HCT116 (cell line): ENCODE data around the gene NANOGP8. TPM values are rescaled to one million over a fixed set of nuclear protein-coding genes. Genes with fewer than 3 reads are reported as not detected.

Source experiments
- ATAC-seq: fragments of 200-7000 bp; cut with Tn5 transposase; 2 replicates; pipeline ENCODE4 v1.9.1; 2020; ENCODE audit warnings: mild to moderate bottlenecking, moderate library complexity
- BruUV-seq: library from RNA; stranded (reverse); fragments of 400-500 nt; replicated peaks from 2 replicates; lab custom pipeline; 2021; lab: Mats Ljungman, UMichigan
- CTCF ChIA-PET: fragments of 300-600 bp; sonication (Branson Sonifier 250); formaldehyde crosslinking; loops from one replicate; lab custom pipeline; 2021; ENCODE audit warnings: antibody characterized with exemption; lab: Charles Lee
- POLR2A ChIA-PET: fragments of 300-600, 350-600 bp; sonication (Branson Sonifier 250); formaldehyde crosslinking; loops from one replicate; lab custom pipeline; 2021; ENCODE audit warnings: antibody characterized with exemption; lab: Charles Lee
- RAD21 ChIA-PET, 2 experiments: fragments of 300-600 bp; sonication (Branson Sonifier 250); formaldehyde crosslinking; loops; one replicate each; lab custom pipeline; 2023; ENCODE audit warnings: low total read pairs in 2 of 2; ENCODE audit not compliant: uncharacterized antibody in 2 of 2, unreplicated experiment in 2 of 2, low non-redundant PET in 1 of 2; lab: Charles Lee
- DNase-seq: peaks from one replicate; pipeline ENCODE4 v3.0.0-alpha.2; 2010; ENCODE audit warnings: low read depth, low spot score
- H2AFZ ChIP-seq: fragments of 200-600 bp; shearing (Covaris generic), sonication (generic); 2 replicates; pipeline ENCODE4 v1.6.1; 2017; ENCODE audit warnings: low read depth, mixed run types, mixed read lengths, antibody characterized with exemption, low read length; ENCODE audit not compliant: poor library complexity, severe bottlenecking
- H3K27ac ChIP-seq: 2 replicates; pipeline ENCODE4 v1.5.1; 2012; ENCODE audit warnings: low read depth, low read length
- H3K27me3 ChIP-seq: fragments of 200-600 bp; sonication (generic); 2 replicates; pipeline ENCODE4 v1.6.1; 2016; ENCODE audit warnings: mixed run types, low read length, mixed read lengths; ENCODE audit not compliant: insufficient read depth
- H3K36me3 ChIP-seq, 2 experiments: fragments of 200-500 bp in 1 of 2; fragments of 200-600 bp in 1 of 2; sonication (Bioruptor generic) in 1 of 2; sonication (generic) in 1 of 2; 2 replicates each; pipeline versions ENCODE4 v1.5.1 to v1.6.1; 2014 to 2016; ENCODE audit warnings: low read length in 2 of 2, inconsistent platforms in 1 of 2, mixed read lengths in 1 of 2, mixed run types in 1 of 2; ENCODE audit not compliant: insufficient read depth in 2 of 2, control insufficient read depth in 1 of 2
- H3K4me1 ChIP-seq, 2 experiments: fragments of 200-600 bp in 1 of 2; sonication (generic) in 1 of 2; 2 replicates each; pipeline versions ENCODE4 v1.5.1 to v1.6.1; 2012 to 2017; ENCODE audit warnings: low read length in 2 of 2, inconsistent platforms in 1 of 2, mild to moderate bottlenecking in 1 of 2, mixed read lengths in 1 of 2, mixed run types in 1 of 2, moderate library complexity in 1 of 2; ENCODE audit not compliant: insufficient read depth in 2 of 2, control insufficient read depth in 1 of 2
- H3K4me2 ChIP-seq: fragments of 200-600 bp; sonication (generic); 2 replicates; pipeline ENCODE4 v1.6.1; 2017; ENCODE audit warnings: mixed run types, low read length, mixed read lengths
- H3K4me3 ChIP-seq, 2 experiments: fragments of 200-600 bp in 1 of 2; sonication (generic) in 1 of 2; replicated peaks in 1 of 2; 2 replicates each; pipeline ENCODE4 v1.5.1; 2011 to 2016; ENCODE audit warnings: low read length in 2 of 2, control low read depth in 1 of 2, low read depth in 1 of 2, mild to moderate bottlenecking in 1 of 2, mixed read lengths in 1 of 2, mixed run types in 1 of 2
- H3K79me2 ChIP-seq: fragments of 200-600 bp; sonication (generic); 2 replicates; pipeline ENCODE4 v1.6.1; 2017; ENCODE audit warnings: mild to moderate bottlenecking, mixed run types, low read length, moderate library complexity, mixed read lengths; ENCODE audit not compliant: insufficient read depth
- H3K9ac ChIP-seq: fragments of 200-600 bp; sonication (generic); 2 replicates; pipeline ENCODE4 v1.6.1; 2016; ENCODE audit warnings: low read length, mixed read lengths
- H3K9me2 ChIP-seq: fragments of 200-600 bp; sonication (generic), shearing (Covaris generic); 2 replicates; pipeline ENCODE4 v1.6.1; 2017; ENCODE audit warnings: mixed run types, mild to moderate bottlenecking, moderate library complexity; ENCODE audit not compliant: insufficient read depth
- H3K9me3 ChIP-seq, 2 experiments: fragments of 200-500 bp in 1 of 2; fragments of 200-600 bp in 1 of 2; sonication (Bioruptor generic) in 1 of 2; sonication (generic) in 1 of 2; 2 replicates each; pipeline ENCODE4 v1.6.1; 2014 to 2017; ENCODE audit warnings: low read length in 2 of 2, mixed read lengths in 2 of 2, inconsistent platforms in 1 of 2, low read depth in 1 of 2, mild to moderate bottlenecking in 1 of 2, mixed run types in 1 of 2, moderate library complexity in 1 of 2; ENCODE audit not compliant: control insufficient read depth in 1 of 2, insufficient read depth in 1 of 2
- H4K20me1 ChIP-seq: fragments of 200-600 bp; sonication (generic), shearing (Covaris generic); 2 replicates; pipeline ENCODE4 v1.6.1; 2017; ENCODE audit warnings: mixed run types, mild to moderate bottlenecking, moderate library complexity; ENCODE audit not compliant: insufficient read depth
- CBX3 ChIP-seq: IDR thresholded peaks from 2 replicates; pipeline ENCODE4 v1.6.1; 2012; ENCODE audit warnings: low read depth
- EGR1 ChIP-seq: IDR thresholded peaks from 2 replicates; pipeline ENCODE4 v1.6.1; 2012; ENCODE audit warnings: low read depth
- ELF1 ChIP-seq: IDR thresholded peaks from 2 replicates; pipeline ENCODE4 v1.6.1; 2012; ENCODE audit warnings: low read depth, borderline replicate concordance
- EZH2 ChIP-seq: fragments of 200-600 bp; sonication (generic); IDR thresholded peaks from 2 replicates; pipeline ENCODE4 v1.6.1; 2017; ENCODE audit warnings: antibody characterized with exemption, mixed run types
- EZH2phosphoT487 ChIP-seq: fragments of 200-600 bp; IDR thresholded peaks from 2 replicates; pipeline ENCODE4 v1.6.1; 2018; ENCODE audit warnings: antibody characterized with exemption, borderline replicate concordance
- FOSL1 ChIP-seq: IDR thresholded peaks from 2 replicates; pipeline ENCODE4 v1.6.1; 2012; ENCODE audit warnings: low read depth
- POLR2AphosphoS5 ChIP-seq: IDR thresholded peaks from 2 replicates; pipeline ENCODE4 v1.6.1; 2011; ENCODE audit warnings: mild to moderate bottlenecking, low read depth, low read length, moderate library complexity
- RAD21 ChIP-seq: IDR thresholded peaks from 2 replicates; pipeline ENCODE4 v1.6.1; 2012; ENCODE audit warnings: low read depth, mild to moderate bottlenecking
- SP1 ChIP-seq: IDR thresholded peaks from 2 replicates; pipeline ENCODE4 v1.6.1; 2012; ENCODE audit warnings: low read depth
- SRF ChIP-seq: IDR thresholded peaks from 2 replicates; pipeline ENCODE4 v1.6.1; 2012; ENCODE audit warnings: low read depth
- TCF7L2 ChIP-seq: IDR thresholded peaks from 2 replicates; pipeline ENCODE4 v1.7.0; 2011; ENCODE audit warnings: borderline replicate concordance, inconsistent platforms; ENCODE audit not compliant: insufficient read depth, insufficient read length; ENCODE audit errors: extremely low read depth
- YY1 ChIP-seq: IDR thresholded peaks from 2 replicates; pipeline ENCODE4 v1.6.1; 2011; ENCODE audit warnings: low read length, low read depth, moderate library complexity, mild to moderate bottlenecking; ENCODE audit not compliant: insufficient replicate concordance; ENCODE audit errors: extremely low read depth
- ZNF274 ChIP-seq: fragments of 200-500 bp; sonication (Bioruptor generic); IDR thresholded peaks from 2 replicates; pipeline ENCODE4 v1.6.1; 2014; ENCODE audit warnings: mild to moderate bottlenecking, low read depth, low read length, inconsistent platforms
- intact Hi-C: fragments of 100-400 bp; cut with micrococcal nuclease; formaldehyde crosslinking; loops from 2 replicates; pipeline ENCODE4 v1.10.0; 2022
- total RNA-seq: library from RNA; stranded (reverse); gene quantifications from one replicate; pipeline ENCODE4 v1.2.1, GENCODE V29; 2021; ENCODE audit not compliant: unreplicated experiment
- TF ChIP-seq, protein P1 (sequence below): IDR thresholded peaks from 2 replicates; pipeline ENCODE4 v1.6.1; 2012
- TF ChIP-seq, protein P2 (sequence below): IDR thresholded peaks from 2 replicates; pipeline ENCODE4 v1.6.1; 2011; ENCODE audit warnings: mild to moderate bottlenecking, low read length, moderate library complexity; ENCODE audit not compliant: insufficient replicate concordance; ENCODE audit errors: extremely low read depth
- TF ChIP-seq, protein P3 (sequence below), 3 experiments: fragments of 200-600 bp in 1 of 3; sonication (generic) in 1 of 3; IDR thresholded peaks in 2 of 3; conservative IDR thresholded peaks in 1 of 3; 2 replicates each; pipeline ENCODE4 v1.5.1; 2012 to 2017; ENCODE audit warnings: low read depth in 2 of 3, low read length in 2 of 3, antibody characterized with exemption in 1 of 3, borderline replicate concordance in 1 of 3, control low read depth in 1 of 3, mild to moderate bottlenecking in 1 of 3, mixed read lengths in 1 of 3, mixed run types in 1 of 3, moderate library complexity in 1 of 3; ENCODE audit not compliant: insufficient read depth in 1 of 3

NANOGP8 gene
- total RNA-seq, 1 experiment from 2014 or later: not detected

DNA sequence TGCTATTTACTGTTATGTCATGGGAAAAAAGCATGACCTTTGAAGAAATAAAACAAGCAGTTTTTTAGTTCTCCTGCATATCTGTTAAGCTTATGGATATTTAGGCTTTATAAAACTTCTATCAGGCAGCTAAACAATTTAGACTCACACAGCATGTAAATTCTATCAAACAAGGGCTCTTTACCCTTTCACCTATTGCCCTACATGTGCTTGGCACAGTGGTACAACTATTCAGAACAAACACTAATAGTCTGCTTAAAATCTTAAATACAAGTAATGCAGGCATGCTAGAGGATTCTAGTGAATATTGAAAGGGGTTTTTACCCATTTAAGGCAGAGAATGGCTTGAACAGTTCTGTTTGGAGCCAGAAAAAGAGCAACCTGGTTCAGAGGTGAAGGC, 23.4 kb upstream of the NANOGP8 start:
- no peaks in the 10 kb centered on the region for H3K4me1 ChIP-seq
- no peak overlapping the region for H2AFZ ChIP-seq
- H4K20me1 ChIP-seq: no peaks in the 10 kb centered on the region
- BruUV-seq: no TSS peak
- no peaks in the 10 kb centered on the region for H3K27me3 ChIP-seq
- H3K9ac ChIP-seq: no peak overlapping the region
- no peaks in the 10 kb centered on the region for H3K36me3 ChIP-seq
- no peak overlapping the region for H3K27ac ChIP-seq
- intact Hi-C loops: no loop called here
- no peaks in the 10 kb centered on the region for H3K9me2 ChIP-seq
- DNase-seq (no peak), ATAC-seq (no peak)
- H3K4me3 ChIP-seq: no peak overlapping the region
- H3K79me2 ChIP-seq: no peaks in the 10 kb centered on the region
- ChIA-PET CTCF (no interaction called here), POLR2A (no interaction called here), RAD21 (no interaction called here)
- no peaks in the 10 kb centered on the region for H3K9me3 ChIP-seq
- no peak overlapping the region for H3K4me2 ChIP-seq
- TF ChIP-seq, protein P1, sequence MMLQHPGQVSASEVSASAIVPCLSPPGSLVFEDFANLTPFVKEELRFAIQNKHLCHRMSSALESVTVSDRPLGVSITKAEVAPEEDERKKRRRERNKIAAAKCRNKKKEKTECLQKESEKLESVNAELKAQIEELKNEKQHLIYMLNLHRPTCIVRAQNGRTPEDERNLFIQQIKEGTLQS: no peak
- TF ChIP-seq, protein P2, sequence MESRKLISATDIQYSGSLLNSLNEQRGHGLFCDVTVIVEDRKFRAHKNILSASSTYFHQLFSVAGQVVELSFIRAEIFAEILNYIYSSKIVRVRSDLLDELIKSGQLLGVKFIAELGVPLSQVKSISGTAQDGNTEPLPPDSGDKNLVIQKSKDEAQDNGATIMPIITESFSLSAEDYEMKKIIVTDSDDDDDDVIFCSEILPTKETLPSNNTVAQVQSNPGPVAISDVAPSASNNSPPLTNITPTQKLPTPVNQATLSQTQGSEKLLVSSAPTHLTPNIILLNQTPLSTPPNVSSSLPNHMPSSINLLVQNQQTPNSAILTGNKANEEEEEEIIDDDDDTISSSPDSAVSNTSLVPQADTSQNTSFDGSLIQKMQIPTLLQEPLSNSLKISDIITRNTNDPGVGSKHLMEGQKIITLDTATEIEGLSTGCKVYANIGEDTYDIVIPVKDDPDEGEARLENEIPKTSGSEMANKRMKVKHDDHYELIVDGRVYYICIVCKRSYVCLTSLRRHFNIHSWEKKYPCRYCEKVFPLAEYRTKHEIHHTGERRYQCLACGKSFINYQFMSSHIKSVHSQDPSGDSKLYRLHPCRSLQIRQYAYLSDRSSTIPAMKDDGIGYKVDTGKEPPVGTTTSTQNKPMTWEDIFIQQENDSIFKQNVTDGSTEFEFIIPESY: no peak
- no peak for TF ChIP-seq SRF
- TF ChIP-seq FOSL1: no peak
- no peak for TF ChIP-seq ZNF274
- no peak for TF ChIP-seq CBX3
- TF ChIP-seq EZH2phosphoT487: no peak
- TF ChIP-seq POLR2AphosphoS5: no peak
- no peak for TF ChIP-seq YY1
- TF ChIP-seq SP1: no peak
- no peak for TF ChIP-seq RAD21
- TF ChIP-seq, protein P3, sequence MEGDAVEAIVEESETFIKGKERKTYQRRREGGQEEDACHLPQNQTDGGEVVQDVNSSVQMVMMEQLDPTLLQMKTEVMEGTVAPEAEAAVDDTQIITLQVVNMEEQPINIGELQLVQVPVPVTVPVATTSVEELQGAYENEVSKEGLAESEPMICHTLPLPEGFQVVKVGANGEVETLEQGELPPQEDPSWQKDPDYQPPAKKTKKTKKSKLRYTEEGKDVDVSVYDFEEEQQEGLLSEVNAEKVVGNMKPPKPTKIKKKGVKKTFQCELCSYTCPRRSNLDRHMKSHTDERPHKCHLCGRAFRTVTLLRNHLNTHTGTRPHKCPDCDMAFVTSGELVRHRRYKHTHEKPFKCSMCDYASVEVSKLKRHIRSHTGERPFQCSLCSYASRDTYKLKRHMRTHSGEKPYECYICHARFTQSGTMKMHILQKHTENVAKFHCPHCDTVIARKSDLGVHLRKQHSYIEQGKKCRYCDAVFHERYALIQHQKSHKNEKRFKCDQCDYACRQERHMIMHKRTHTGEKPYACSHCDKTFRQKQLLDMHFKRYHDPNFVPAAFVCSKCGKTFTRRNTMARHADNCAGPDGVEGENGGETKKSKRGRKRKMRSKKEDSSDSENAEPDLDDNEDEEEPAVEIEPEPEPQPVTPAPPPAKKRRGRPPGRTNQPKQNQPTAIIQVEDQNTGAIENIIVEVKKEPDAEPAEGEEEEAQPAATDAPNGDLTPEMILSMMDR (IDR thresholded peaks at IDR 0.05 in 2 of 3, conservative IDR thresholded peaks at IDR 0.05 in 1 of 3; ENCODE audit: borderline replicate concordance in 1 of 3, insufficient read depth in 1 of 3, low read depth in 2 of 3, low read length in 2 of 3): no peak
- TF ChIP-seq EGR1: no peak
- TF ChIP-seq EZH2: no peak
- TF ChIP-seq ELF1: no peak
- no peak for TF ChIP-seq TCF7L2
